C4-2B (cell line): ENCODE results near the gene TMED5.
"Not testable (repeated sequence)": the region's sequence is repeated elsewhere in the genome, so short reads cannot be mapped to it uniquely, and the experiment has no call there.

ENCODE experiments used
- H3K27ac ChIP-seq: fragments of 450-650 bp; 2 replicates; pipeline ENCODE4 v1.5.1; 2017
- CTCF ChIP-seq: fragments of 450-650 bp; conservative IDR thresholded peaks from 2 replicates; pipeline ENCODE4 v1.5.1; 2017; ENCODE audit warnings: mild to moderate bottlenecking
- ZFX ChIP-seq: fragments of 450-650 bp; IDR thresholded peaks from 2 replicates; pipeline ENCODE4 v1.6.1; 2017

TMED5 gene

GRCh38 chr1:93179886-93180722 lies at the start of gene TMED5:
Gene TMED5 (minus strand): TSS chr1:93180413. CDS start chr1:93180242, 171 bp downstream.
- H3K27ac ChIP-seq, result peak within 1 kb of the TSS; percentile 99
- TF ChIP-seq ZFX, result peak; percentile 57; the same call in 1 of the 2 replicates
- peak; percentile 16 for TF ChIP-seq CTCF

GRCh38 chr1:93223023-93223675 lies 42.9 kb upstream of the TMED5 start:
- H3K27ac ChIP-seq, result no peak overlapping the region
- TF ChIP-seq ZFX, result no peak
- TF ChIP-seq CTCF, result no peak

- TF ChIP-seq CTCF, result no peak
- no peak for TF ChIP-seq ZFX
- no peak overlapping the region for H3K27ac ChIP-seq
Measured at GRCh38 chr1:93221913-93222312, 41.7 kb upstream of the TMED5 start.

- not testable (repeated sequence) for H3K27ac ChIP-seq
Measured at GRCh38 chr1:93220716-93221115, 40.5 kb upstream of the TMED5 start.

GRCh38 chr1:93219443-93219842 lies 39.2 kb upstream of the TMED5 start:
- no peak overlapping the region for H3K27ac ChIP-seq
- TF ChIP-seq ZFX (no peak), CTCF (no peak)

GRCh38 chr1:93215322-93215721 lies 35.1 kb upstream of the TMED5 start:
- no peak overlapping the region for H3K27ac ChIP-seq
- TF ChIP-seq ZFX (no peak), CTCF (no peak)

GRCh38 chr1:93207211-93207610 lies 27.0 kb upstream of the TMED5 start:
- no peak for TF ChIP-seq CTCF
- TF ChIP-seq ZFX, result no peak
- H3K27ac ChIP-seq, result no peak overlapping the region

GRCh38 chr1:93206567-93206954 lies 26.3 kb upstream of the TMED5 start:
- H3K27ac ChIP-seq, result no peak overlapping the region
- TF ChIP-seq CTCF (no peak), ZFX (no peak)
